ENCODE data around the gene SWAP70.

DNA sequence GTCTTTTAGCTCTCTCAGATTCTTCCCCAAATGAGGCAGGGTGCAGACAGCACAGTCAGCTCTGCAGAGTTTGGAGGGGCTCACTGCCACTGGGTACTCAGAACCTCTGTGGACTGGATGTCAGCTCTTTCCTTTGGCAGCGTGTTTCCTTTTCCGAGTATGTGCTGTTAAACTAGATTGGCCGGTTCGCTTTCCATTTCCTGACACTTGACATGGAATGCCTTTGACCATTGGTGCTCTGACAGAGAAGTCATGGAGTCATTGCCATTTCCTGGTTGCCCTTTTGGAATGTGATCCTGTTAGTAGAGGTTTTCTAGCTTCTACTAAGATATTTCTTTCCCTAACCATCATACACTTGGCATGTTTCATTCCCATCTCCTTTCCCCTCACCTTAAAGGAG is 86.7 kb downstream of the SWAP70 start:
- TF ChIP-seq, protein P1, sequence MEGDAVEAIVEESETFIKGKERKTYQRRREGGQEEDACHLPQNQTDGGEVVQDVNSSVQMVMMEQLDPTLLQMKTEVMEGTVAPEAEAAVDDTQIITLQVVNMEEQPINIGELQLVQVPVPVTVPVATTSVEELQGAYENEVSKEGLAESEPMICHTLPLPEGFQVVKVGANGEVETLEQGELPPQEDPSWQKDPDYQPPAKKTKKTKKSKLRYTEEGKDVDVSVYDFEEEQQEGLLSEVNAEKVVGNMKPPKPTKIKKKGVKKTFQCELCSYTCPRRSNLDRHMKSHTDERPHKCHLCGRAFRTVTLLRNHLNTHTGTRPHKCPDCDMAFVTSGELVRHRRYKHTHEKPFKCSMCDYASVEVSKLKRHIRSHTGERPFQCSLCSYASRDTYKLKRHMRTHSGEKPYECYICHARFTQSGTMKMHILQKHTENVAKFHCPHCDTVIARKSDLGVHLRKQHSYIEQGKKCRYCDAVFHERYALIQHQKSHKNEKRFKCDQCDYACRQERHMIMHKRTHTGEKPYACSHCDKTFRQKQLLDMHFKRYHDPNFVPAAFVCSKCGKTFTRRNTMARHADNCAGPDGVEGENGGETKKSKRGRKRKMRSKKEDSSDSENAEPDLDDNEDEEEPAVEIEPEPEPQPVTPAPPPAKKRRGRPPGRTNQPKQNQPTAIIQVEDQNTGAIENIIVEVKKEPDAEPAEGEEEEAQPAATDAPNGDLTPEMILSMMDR (IDR thresholded peaks at IDR 0.05), result no peak
- no peak for TF ChIP-seq POLR2A (IDR thresholded peaks at IDR 0.05)
